Astrocyte (in vitro differentiated cells and primary cell): ENCODE results near the gene SIK1.
"Not testable (repeated sequence)": the region's sequence is repeated elsewhere in the genome, so short reads cannot be mapped to it uniquely, and the experiment has no call there.

ENCODE experiments used
- CTCF ChIP-seq: IDR thresholded peaks from 2 replicates; pipeline ENCODE4 v1.5.1; 2011; ENCODE audit warnings: low read depth, mild to moderate bottlenecking, inconsistent platforms, low read length, moderate library complexity; ENCODE audit not compliant: insufficient read depth
- EZH2 ChIP-seq: IDR thresholded peaks from 2 replicates; pipeline ENCODE4 v1.6.1; 2012; ENCODE audit warnings: mild to moderate bottlenecking, low read length, inconsistent platforms; ENCODE audit not compliant: insufficient read depth

- TF ChIP-seq EZH2, CTCF: not testable (repeated sequence)
Observed at GRCh38 chr21:43412020-43412788, 14.7 kb downstream of the SIK1 start.
